Glutamatergic neuron (in vitro differentiated cells): ENCODE data around the gene HOXB4. TPM values are rescaled to one million over a fixed set of nuclear protein-coding genes. Genes with fewer than 3 reads are reported as not detected.

Experiments used
- DNase-seq: peaks from one replicate; pipeline ENCODE4 v3.0.0; 2022
- H3K27ac Mint-ChIP-seq: one replicate; pipeline ENCODE4 v1.8.0; 2020; ENCODE audit warnings: mild to moderate bottlenecking, mixed read lengths, inconsistent platforms; ENCODE audit not compliant: unreplicated experiment
- H3K27me3 Mint-ChIP-seq: one replicate; pipeline ENCODE4 v1.8.0; 2020; ENCODE audit warnings: mild to moderate bottlenecking, moderate library complexity, mixed read lengths, inconsistent platforms; ENCODE audit not compliant: unreplicated experiment
- H3K36me3 Mint-ChIP-seq: one replicate; pipeline ENCODE4 v1.8.0; 2020; ENCODE audit warnings: mild to moderate bottlenecking, mixed read lengths, inconsistent platforms; ENCODE audit not compliant: unreplicated experiment
- H3K4me1 Mint-ChIP-seq: one replicate; pipeline ENCODE4 v1.8.0; 2020; ENCODE audit warnings: mild to moderate bottlenecking, low read depth, mixed read lengths, inconsistent platforms; ENCODE audit not compliant: unreplicated experiment
- H3K4me3 Mint-ChIP-seq: one replicate; pipeline ENCODE4 v1.8.0; 2020; ENCODE audit warnings: mild to moderate bottlenecking, mixed read lengths, inconsistent platforms; ENCODE audit not compliant: unreplicated experiment
- H3K9me3 Mint-ChIP-seq: one replicate; pipeline ENCODE4 v1.8.0; 2020; ENCODE audit warnings: mild to moderate bottlenecking, moderate library complexity, mixed read lengths, inconsistent platforms; ENCODE audit not compliant: unreplicated experiment
- total RNA-seq: library from RNA; stranded (reverse); fragmentation: NEBNext Ultra II Directional; extraction: Animal tissue kit (Norgen Biotek cat#: 25700); gene quantifications from one replicate; pipeline ENCODE4 v1.2.1, GENCODE V29; 2021; ENCODE audit not compliant: unreplicated experiment
- TF ChIP-seq, protein P1 (sequence below): fragments of 200-600 bp; sonication (generic); IDR thresholded peaks from one replicate; pipeline ENCODE4 v1.5.0; 2021; ENCODE audit not compliant: partially characterized antibody, unreplicated experiment

The HOXB4 gene
- total RNA-seq, 1 donor from 2014 or later = not detected

DNA sequence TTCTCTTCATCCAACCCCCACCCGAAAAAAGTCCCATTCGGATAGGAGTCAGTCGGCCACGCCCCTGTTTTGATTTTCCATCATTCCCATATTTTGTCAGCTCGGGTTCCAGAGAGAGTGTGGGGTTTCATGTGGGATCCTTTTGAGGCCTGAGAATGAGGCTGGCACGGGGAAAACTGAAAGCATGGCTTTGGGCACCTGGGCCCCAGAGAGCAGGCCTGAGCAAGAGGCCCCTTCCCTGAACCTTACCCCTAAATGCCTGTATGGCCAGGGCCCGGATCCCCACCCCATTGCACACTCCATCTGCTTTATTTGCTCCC, 4.6 kb upstream of the HOXB4 start:
- Mint-ChIP-seq H3K36me3 (peaks cover 3% of the 10 kb centered on the region), H3K4me1 (peaks cover 9% of the 10 kb centered on the region), H3K4me3 (no peak overlapping the region), H3K27ac (no peak overlapping the region), H3K27me3 (peaks cover 69% of the 10 kb centered on the region), H3K9me3 (peaks cover 17% of the 10 kb centered on the region)
- DNase-seq = no peak
- TF ChIP-seq, protein P1, sequence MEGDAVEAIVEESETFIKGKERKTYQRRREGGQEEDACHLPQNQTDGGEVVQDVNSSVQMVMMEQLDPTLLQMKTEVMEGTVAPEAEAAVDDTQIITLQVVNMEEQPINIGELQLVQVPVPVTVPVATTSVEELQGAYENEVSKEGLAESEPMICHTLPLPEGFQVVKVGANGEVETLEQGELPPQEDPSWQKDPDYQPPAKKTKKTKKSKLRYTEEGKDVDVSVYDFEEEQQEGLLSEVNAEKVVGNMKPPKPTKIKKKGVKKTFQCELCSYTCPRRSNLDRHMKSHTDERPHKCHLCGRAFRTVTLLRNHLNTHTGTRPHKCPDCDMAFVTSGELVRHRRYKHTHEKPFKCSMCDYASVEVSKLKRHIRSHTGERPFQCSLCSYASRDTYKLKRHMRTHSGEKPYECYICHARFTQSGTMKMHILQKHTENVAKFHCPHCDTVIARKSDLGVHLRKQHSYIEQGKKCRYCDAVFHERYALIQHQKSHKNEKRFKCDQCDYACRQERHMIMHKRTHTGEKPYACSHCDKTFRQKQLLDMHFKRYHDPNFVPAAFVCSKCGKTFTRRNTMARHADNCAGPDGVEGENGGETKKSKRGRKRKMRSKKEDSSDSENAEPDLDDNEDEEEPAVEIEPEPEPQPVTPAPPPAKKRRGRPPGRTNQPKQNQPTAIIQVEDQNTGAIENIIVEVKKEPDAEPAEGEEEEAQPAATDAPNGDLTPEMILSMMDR = no peak

- H3K4me3 Mint-ChIP-seq = no peak overlapping the region
- TF ChIP-seq, protein P1 = no peak
- no peaks in the 10 kb centered on the region for H3K4me1 Mint-ChIP-seq
- no peak overlapping the region for H3K27ac Mint-ChIP-seq
- H3K36me3 Mint-ChIP-seq = no peaks in the 10 kb centered on the region
- H3K9me3 Mint-ChIP-seq = peaks cover 21% of the 10 kb centered on the region
- DNase-seq = no peak
- peaks cover 57% of the 10 kb centered on the region for H3K27me3 Mint-ChIP-seq
Observed at GRCh38 chr17:48579760-48580554, 1.8 kb upstream of the HOXB4 start.

DNA sequence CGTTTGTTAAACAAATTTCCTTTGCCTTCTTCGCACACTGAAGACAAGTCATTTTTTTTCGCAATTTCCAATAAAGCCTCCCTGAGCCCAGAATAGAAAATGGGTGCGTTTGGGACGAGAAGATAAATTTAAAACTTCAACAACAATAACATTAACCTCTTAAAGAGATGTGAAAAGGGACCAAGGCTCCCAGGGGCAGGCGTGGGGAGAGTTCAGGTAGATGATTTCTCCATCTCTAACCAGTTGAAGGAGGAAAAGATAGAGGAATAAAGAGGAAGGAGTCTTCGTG, 1.3 kb upstream of the HOXB4 start:
- H3K27ac Mint-ChIP-seq = no peak overlapping the region
- no peak for DNase-seq
- peaks cover 21% of the 10 kb centered on the region for H3K9me3 Mint-ChIP-seq
- H3K4me3 Mint-ChIP-seq = no peak overlapping the region
- no peaks in the 10 kb centered on the region for H3K36me3 Mint-ChIP-seq
- TF ChIP-seq, protein P1 = no peak
- H3K27me3 Mint-ChIP-seq = peaks cover 58% of the 10 kb centered on the region
- no peaks in the 10 kb centered on the region for H3K4me1 Mint-ChIP-seq

- peaks cover 21% of the 10 kb centered on the region for H3K9me3 Mint-ChIP-seq
Observed at GRCh38 chr17:48578616-48579470, 693 bp upstream of the HOXB4 start.

More at GRCh38 chr17:48578616-48579470, 693 bp upstream of the HOXB4 start:
- no peak for DNase-seq
- no peak overlapping the region for H3K27ac Mint-ChIP-seq
- no peaks in the 10 kb centered on the region for H3K36me3 Mint-ChIP-seq
- peaks cover 57% of the 10 kb centered on the region for H3K27me3 Mint-ChIP-seq
- H3K4me1 Mint-ChIP-seq = no peaks in the 10 kb centered on the region
- peak overlapping the region; percentile 15 for H3K4me3 Mint-ChIP-seq
- TF ChIP-seq, protein P1 = no peak
